ENCODE data around the gene SUN2.

The SUN2 gene

GRCh38 chr22:38719196-38719595, 36.6 kb downstream of the SUN2 start:
- no peak for TF ChIP-seq CTCF (IDR thresholded peaks at IDR 0.05; ENCODE audit: low read depth, low read length)
- no peak overlapping the region for H3K4me3 ChIP-seq (ENCODE audit: low read depth, low read length)
- DNase-seq (ENCODE audit: low read depth, low spot score) = no peak
- in situ Hi-C loops (cut with HindIII; ENCODE audit: low sequenced_read_pairs) = no loop called here

- in situ Hi-C loops (cut with HindIII; ENCODE audit: low sequenced_read_pairs) = no loop called here
These were observed 37.4 kb downstream of the SUN2 start for GRCh38 chr22:38718414-38718813.

GRCh38 chr22:38717244-38717643, 38.6 kb downstream of the SUN2 start:
- in situ Hi-C loops (cut with HindIII; ENCODE audit: low sequenced_read_pairs) = no loop called here
- no peak for TF ChIP-seq CTCF (IDR thresholded peaks at IDR 0.05; ENCODE audit: low read depth, low read length)
- no peak for DNase-seq (ENCODE audit: low read depth, low spot score)
- no peak overlapping the region for H3K4me3 ChIP-seq (ENCODE audit: low read depth, low read length)

More at GRCh38 chr22:38718414-38718813, 37.4 kb downstream of the SUN2 start:
- TF ChIP-seq CTCF (IDR thresholded peaks at IDR 0.05; ENCODE audit: low read depth, low read length) = peak; percentile 69
- no peak overlapping the region for H3K4me3 ChIP-seq (ENCODE audit: low read depth, low read length)
- DNase-seq (ENCODE audit: low read depth, low spot score) = peak; percentile 65

- no peak overlapping the region for H3K4me3 ChIP-seq (ENCODE audit: low read depth, low read length)
- in situ Hi-C loops (cut with HindIII; ENCODE audit: low sequenced_read_pairs) = no loop called here
- no peak for DNase-seq (ENCODE audit: low read depth, low spot score)
- TF ChIP-seq CTCF (IDR thresholded peaks at IDR 0.05; ENCODE audit: low read depth, low read length) = no peak
These were observed 39.0 kb downstream of the SUN2 start for GRCh38 chr22:38716826-38717225.

- in situ Hi-C loops (cut with HindIII; ENCODE audit: low sequenced_read_pairs) = no loop called here
- no peak overlapping the region for H3K4me3 ChIP-seq (ENCODE audit: low read depth, low read length)
- DNase-seq (ENCODE audit: low read depth, low spot score) = no peak
- no peak for TF ChIP-seq CTCF (IDR thresholded peaks at IDR 0.05; ENCODE audit: low read depth, low read length)
These were observed 39.5 kb downstream of the SUN2 start for GRCh38 chr22:38716271-38716670.

GRCh38 chr22:38715852-38716251, 39.9 kb downstream of the SUN2 start:
- in situ Hi-C loops (cut with HindIII; ENCODE audit: low sequenced_read_pairs) = no loop called here
- no peak for DNase-seq (ENCODE audit: low read depth, low spot score)
- no peak for TF ChIP-seq CTCF (IDR thresholded peaks at IDR 0.05; ENCODE audit: low read depth, low read length)
- H3K4me3 ChIP-seq (ENCODE audit: low read depth, low read length) = no peak overlapping the region
